ENCODE measurements around the gene GPBP1L1.
A peak's percentile ranks its signal among the peaks of the same experiment; 100 is the strongest.
"Not testable (repeated sequence)": the region's sequence is repeated elsewhere in the genome, so short reads cannot be mapped to it uniquely, and the experiment has no call there.

GPBP1L1 gene, protein sequence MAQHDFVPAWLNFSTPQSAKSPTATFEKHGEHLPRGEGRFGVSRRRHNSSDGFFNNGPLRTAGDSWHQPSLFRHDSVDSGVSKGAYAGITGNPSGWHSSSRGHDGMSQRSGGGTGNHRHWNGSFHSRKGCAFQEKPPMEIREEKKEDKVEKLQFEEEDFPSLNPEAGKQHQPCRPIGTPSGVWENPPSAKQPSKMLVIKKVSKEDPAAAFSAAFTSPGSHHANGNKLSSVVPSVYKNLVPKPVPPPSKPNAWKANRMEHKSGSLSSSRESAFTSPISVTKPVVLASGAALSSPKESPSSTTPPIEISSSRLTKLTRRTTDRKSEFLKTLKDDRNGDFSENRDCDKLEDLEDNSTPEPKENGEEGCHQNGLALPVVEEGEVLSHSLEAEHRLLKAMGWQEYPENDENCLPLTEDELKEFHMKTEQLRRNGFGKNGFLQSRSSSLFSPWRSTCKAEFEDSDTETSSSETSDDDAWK

DNA sequence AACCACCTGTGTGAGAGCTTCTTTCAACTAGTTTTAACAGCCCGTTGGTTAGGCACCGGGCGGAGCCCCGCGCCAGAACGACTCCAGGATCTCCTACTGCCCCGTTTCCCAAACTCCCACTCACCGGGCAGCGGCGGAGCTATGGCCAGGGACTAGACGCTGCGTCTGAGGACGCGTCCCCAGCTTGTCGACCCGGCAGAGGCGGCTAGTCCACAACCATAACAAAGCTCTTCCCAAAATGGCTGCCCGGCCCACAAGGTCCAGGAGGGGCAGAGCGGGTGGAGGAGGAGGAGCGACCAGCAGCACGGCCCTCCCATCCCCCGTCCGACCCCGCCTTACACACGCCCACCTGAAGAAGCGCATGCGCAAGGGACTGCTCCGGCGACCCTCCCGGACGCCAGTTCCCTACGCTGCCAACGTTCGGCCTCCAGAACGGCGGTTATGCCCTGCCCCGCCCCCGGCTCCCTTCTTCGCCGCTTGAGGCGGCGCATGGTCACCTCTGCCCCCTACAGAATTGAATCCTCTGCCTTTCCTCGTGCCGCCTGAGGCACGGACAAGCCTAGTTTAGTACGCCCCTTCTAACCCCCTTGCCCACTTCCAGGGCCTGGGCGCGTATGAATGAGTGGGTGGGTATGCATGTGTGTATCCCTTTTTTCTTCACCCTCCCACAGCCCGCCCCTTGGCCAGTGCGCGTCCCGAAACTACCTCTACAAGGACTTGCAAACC is at the start of gene GPBP1L1:
Gene GPBP1L1, minus strand, starts transcription at position 246 of the 726 bp plus-strand sequence. CDS start 27,446 bp downstream, outside the sequence.
- DNase-seq (ENCODE audit: low read depth in 2 of 2): peak; percentile 98 to 99
- peak within 1 kb of the TSS; percentile 95 to 97 for H3K4me3 ChIP-seq (replicated peaks in 1 of 2; ENCODE audit: low read depth in 2 of 2, low read length in 2 of 2)
- TF ChIP-seq, protein P1, sequence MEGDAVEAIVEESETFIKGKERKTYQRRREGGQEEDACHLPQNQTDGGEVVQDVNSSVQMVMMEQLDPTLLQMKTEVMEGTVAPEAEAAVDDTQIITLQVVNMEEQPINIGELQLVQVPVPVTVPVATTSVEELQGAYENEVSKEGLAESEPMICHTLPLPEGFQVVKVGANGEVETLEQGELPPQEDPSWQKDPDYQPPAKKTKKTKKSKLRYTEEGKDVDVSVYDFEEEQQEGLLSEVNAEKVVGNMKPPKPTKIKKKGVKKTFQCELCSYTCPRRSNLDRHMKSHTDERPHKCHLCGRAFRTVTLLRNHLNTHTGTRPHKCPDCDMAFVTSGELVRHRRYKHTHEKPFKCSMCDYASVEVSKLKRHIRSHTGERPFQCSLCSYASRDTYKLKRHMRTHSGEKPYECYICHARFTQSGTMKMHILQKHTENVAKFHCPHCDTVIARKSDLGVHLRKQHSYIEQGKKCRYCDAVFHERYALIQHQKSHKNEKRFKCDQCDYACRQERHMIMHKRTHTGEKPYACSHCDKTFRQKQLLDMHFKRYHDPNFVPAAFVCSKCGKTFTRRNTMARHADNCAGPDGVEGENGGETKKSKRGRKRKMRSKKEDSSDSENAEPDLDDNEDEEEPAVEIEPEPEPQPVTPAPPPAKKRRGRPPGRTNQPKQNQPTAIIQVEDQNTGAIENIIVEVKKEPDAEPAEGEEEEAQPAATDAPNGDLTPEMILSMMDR (IDR thresholded peaks at IDR 0.05; ENCODE audit: low read depth, low read length): no peak

DNA sequence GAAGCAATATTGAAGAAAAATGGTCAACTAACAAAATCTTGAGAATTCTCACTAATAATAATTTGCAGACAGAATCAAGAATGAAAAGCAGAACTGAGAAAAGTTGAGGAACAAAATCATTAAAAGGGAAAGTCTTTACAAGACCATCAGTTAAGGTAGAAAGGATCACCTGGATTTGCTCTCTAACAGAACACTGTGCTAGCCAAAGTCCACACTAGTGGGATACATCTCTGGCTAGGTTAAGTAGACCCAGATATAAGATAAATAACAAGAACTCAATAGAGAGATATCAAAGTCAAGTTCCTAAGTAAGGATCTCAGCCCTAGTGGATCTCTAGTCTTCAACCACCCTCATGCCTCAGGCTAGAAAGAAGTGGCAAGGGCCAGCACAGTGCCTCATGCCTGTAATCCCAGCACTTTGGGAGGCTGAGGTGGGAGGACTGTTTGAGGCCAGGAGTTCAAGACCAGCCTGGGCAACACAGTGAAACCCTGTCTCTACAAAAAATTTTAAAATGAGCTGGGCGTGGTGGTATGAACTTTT is 44.5 kb upstream of the GPBP1L1 start:
- no peak for DNase-seq (ENCODE audit: low read depth in 2 of 2)
- TF ChIP-seq, protein P1 (IDR thresholded peaks at IDR 0.05; ENCODE audit: low read depth, low read length): no peak
- H3K4me3 ChIP-seq (replicated peaks in 1 of 2; ENCODE audit: low read depth in 2 of 2, low read length in 2 of 2): no peak overlapping the region

DNA sequence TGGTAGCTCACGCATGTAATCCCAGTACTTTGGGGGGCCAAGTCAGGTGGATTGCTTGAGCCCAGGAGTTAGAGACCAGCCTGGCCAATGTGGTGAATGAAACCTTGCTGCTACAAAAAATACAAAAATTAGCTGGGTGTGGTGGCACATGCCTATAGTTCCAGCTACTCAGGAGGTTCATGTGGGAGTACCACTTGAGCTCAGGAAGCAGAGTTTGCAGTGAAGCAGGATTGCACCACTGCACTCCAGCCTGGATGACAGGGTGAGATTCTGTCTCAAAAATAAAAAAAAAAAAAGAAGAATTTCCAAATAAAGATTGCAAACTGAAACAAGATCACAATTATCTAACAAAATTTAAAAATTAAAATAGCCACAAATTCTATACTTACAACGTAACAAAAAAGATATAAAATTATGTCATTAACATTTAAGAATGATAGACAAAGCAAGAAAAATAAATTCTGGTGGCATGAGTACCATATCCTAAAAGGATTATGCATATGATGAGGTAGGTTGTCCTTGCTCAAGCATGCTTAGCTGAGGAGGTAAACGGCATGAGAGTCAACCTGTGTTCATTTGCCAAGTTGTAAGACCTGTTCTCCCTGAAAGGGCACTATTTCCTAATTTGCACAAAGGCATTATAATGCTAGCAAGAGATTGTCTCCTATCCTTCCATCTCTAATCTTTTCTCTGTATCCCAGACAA is 43.9 kb upstream of the GPBP1L1 start:
- DNase-seq (ENCODE audit: low read depth in 2 of 2): peak in 1 of 2 donors; percentile 33
- TF ChIP-seq, protein P1 (IDR thresholded peaks at IDR 0.05; ENCODE audit: low read depth, low read length): no peak
- H3K4me3 ChIP-seq (replicated peaks in 1 of 2; ENCODE audit: low read depth in 2 of 2, low read length in 2 of 2): no peak overlapping the region

DNA sequence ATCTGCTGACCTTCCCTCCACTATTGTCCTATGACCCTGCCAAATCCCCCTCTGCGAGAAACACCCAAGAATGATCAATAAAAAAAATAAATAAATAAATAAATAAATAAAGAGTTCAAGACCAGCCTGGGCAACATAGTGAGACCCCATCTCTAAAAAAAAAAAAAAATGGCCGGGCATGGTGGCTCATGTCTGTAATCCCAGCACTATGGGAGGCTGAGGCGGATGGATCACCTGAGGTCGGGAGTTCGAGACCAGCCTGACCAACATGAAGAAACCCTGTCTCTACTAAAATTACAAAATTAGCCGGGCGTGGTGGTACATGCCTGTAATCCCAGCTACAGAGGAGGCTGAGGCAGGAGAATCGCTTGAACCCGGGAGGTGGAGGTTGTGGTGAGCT is 39.7 kb upstream of the GPBP1L1 start:
- H3K4me3 ChIP-seq (replicated peaks in 1 of 2; ENCODE audit: low read depth in 2 of 2, low read length in 2 of 2); DNase-seq (ENCODE audit: low read depth in 2 of 2): not testable (repeated sequence)

DNA sequence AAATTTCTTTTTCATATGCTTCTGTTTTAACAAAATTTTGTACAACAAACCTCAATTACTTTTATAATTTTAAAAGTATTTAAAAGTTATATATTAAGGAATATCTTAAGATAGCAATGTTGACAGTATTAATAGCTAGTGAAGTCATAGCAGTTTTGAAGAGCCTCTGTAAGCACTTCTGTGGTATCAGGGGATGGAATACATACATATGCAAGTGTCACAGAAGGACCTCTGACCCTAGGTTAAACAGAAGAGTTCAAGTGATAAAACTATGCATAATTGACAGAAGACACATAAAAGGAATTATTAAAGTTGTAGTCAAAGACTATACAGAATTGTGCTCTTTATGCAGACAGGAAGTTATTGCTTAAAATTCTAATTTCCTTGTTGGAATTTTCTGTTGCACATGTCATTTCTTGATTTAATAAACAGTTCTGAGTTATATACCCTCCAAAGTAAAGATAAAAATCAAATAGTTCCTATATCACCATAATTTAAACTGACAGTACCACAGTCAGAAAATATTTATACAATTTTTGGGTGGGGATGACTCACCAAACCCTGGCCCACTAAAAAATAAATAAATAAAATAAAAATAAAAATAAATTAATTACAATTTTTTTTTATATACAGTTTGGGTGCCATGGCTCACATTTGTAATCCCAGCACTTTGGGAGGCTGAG is 37.1 kb upstream of the GPBP1L1 start:
- TF ChIP-seq, protein P1 (IDR thresholded peaks at IDR 0.05; ENCODE audit: low read depth, low read length): no peak
- H3K4me3 ChIP-seq (replicated peaks in 1 of 2; ENCODE audit: low read depth in 2 of 2, low read length in 2 of 2): no peak overlapping the region
- no peak for DNase-seq (ENCODE audit: low read depth in 2 of 2)

DNA sequence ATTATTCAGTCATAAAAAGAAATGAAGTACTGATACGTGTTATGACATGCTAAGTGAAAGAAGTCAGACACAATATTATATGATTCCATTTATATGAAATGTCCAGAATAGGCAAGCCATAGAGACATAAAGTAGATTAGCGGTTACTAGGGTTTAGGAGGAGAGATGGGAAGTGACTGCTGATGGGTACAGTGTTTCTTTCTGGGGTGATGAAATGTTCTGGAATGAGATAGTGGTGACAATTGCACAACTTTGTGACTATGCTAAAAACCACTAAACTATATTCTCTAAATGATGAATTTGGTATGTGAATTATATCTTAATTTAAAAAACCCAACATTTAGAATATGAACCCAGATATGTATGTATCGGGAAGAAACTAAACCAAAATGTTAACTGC is 36.5 kb upstream of the GPBP1L1 start:
- DNase-seq (ENCODE audit: low read depth in 2 of 2): peak; percentile 55 to 57
- TF ChIP-seq, protein P1 (IDR thresholded peaks at IDR 0.05; ENCODE audit: low read depth, low read length): no peak
- no peak overlapping the region for H3K4me3 ChIP-seq (replicated peaks in 1 of 2; ENCODE audit: low read depth in 2 of 2, low read length in 2 of 2)

Measured in cardiac fibroblast (primary cell).